Renal cortical epithelial cell (primary cell): ENCODE results near the gene TGM6. TPM values are rescaled to one million over a fixed set of nuclear protein-coding genes. Genes with fewer than 3 reads are reported as not detected.

ENCODE experiments used
- total RNA-seq: library from RNA; depleted of rRNA; stranded (reverse); fragments of >200 nt; gene quantifications from 2 replicates; pipeline ENCODE4 v1.2.3, GENCODE V29; 2014

TGM6 gene
- total RNA-seq, 1 donor from 2014 or later = not detected

Other genes with a start within 250 kb of the TGM6 start
- gene TGM3, start 84.9 kb upstream of the TGM6 start, total RNA-seq = not detected in 2 replicates
- 92.1 and 377 TPM in 2 replicates for gene SNRPB, start 89.9 kb downstream of the TGM6 start, total RNA-seq
- 8.5 and 17.5 TPM in 2 replicates for gene ZNF343, start 128.0 kb downstream of the TGM6 start, total RNA-seq
- gene TMC2, start 155.7 kb downstream of the TGM6 start, total RNA-seq = not detected in 2 replicates